Measurements from ENCODE around the gene GPD1L. TPM values are rescaled to one million over a fixed set of nuclear protein-coding genes. Genes with fewer than 3 reads are reported as not detected.

GPD1L gene
- total and polyA plus RNA-seq, 10 of the 15 experiments (the other 5 are each of a cell fraction or from before 2014, with no cell fraction given) = 0.77 to 4.8 (median 3.9) TPM

GRCh38 chr3:32110233-32110760 is 3.9 kb downstream of the GPD1L start:
- Histone ChIP-seq H3K4me2 (ENCODE audit: control insufficient read depth, insufficient read depth) (no peak overlapping the region), H4K20me1 (ENCODE audit: control insufficient read depth, insufficient read depth) (no peaks in the 10 kb centered on the region), H3K27ac (ENCODE audit: control insufficient read depth, insufficient read depth) (no peak overlapping the region), H3K9ac (ENCODE audit: control insufficient read depth, insufficient read depth, low read length) (no peak overlapping the region), H3K9me3 (replicated peaks; ENCODE audit: control insufficient read depth, insufficient read depth, low read length) (no peaks in the 10 kb centered on the region), H3K4me1 (ENCODE audit: control insufficient read depth, insufficient read depth, low read length) (peaks cover 9% of the 10 kb centered on the region), H2AFZ (ENCODE audit: control insufficient read depth, low read depth, low read length) (no peak overlapping the region), H3K36me3 (ENCODE audit: control insufficient read depth in 2 of 2, insufficient read depth in 2 of 2, low read length in 1 of 2) (no peaks in the 10 kb centered on the region), H3K27me3 (replicated peaks in 1 of 2; ENCODE audit: control insufficient read depth in 2 of 2, insufficient read depth in 2 of 2, low read length in 1 of 2) (no peaks in the 10 kb centered on the region), H3K79me2 (ENCODE audit: control insufficient read depth, insufficient read depth, low read length) (peaks cover 1% of the 10 kb centered on the region), H3K4me3 (no peak overlapping the region)
- ChIA-PET POLR2A (no interaction called here), CTCF (no interaction called here), SMC1A (ENCODE audit: uncharacterized antibody, unreplicated experiment) (no interaction called here), RAD21 (ENCODE audit: unreplicated experiment) (no interaction called here)
- WGBS (ENCODE audit: insufficient coverage, insufficient replicate concordance, low lambda C conversion rate, missing lambda C conversion rate) = 65% methylated on average over 3 of the region's 3 CpGs
- in situ Hi-C loops (cut with MboI) = no loop called here
- DNase-seq (ENCODE audit: low read depth, low spot score) = no peak
- no TSS peak for BruUV-seq (replicated peaks)
- intact Hi-C loops (cut with micrococcal nuclease; ENCODE audit: unreplicated experiment) = no loop called here
- FAIRE-seq = no peak
- ATAC-seq = no peak
- TF ChIP-seq CUX1 (IDR thresholded peaks at IDR 0.05; ENCODE audit: insufficient replicate concordance, low read depth, low read length) (no peak), NR2C2 (IDR thresholded peaks at IDR 0.05; ENCODE audit: borderline replicate concordance, control insufficient read depth, insufficient read length, low read depth) (no peak), CBFB (IDR thresholded peaks at IDR 0.05; ENCODE audit: low read depth) (no peak), ZNF687 (IDR thresholded peaks at IDR 0.05) (no peak), NR2F1 (conservative IDR thresholded peaks at IDR 0.05) (no peak), JUND (IDR thresholded peaks at IDR 0.05; ENCODE audit: low read depth, low read length) (no peak), ATF7 (IDR thresholded peaks at IDR 0.05; ENCODE audit: low read depth) (no peak), DPF2 (IDR thresholded peaks at IDR 0.05) (no peak), E4F1 (IDR thresholded peaks at IDR 0.05; ENCODE audit: borderline replicate concordance, partially characterized antibody) (no peak), MTA3 (IDR thresholded peaks at IDR 0.05; ENCODE audit: borderline replicate concordance, low read length) (no peak), NFIC (IDR thresholded peaks at IDR 0.05; ENCODE audit: low read depth, low read length) (no peak)

Measured in GM12878 (cell line).